OCI-M1 (cell line): ENCODE results near the gene THADA.
"Not testable (repeated sequence)": the region's sequence is repeated elsewhere in the genome, so short reads cannot be mapped to it uniquely, and the experiment has no call there.

Experiments used
- DNase-seq: peaks from one replicate; lab custom pipeline; 2025; lab: John Stamatoyannopoulos, UW

THADA gene

GRCh38 chr2:43605079-43605655 is 9.3 kb upstream of the THADA start:
- peak; percentile 82 for DNase-seq

GRCh38 chr2:43604674-43605073 is 8.8 kb upstream of the THADA start:
- no peak for DNase-seq

GRCh38 chr2:43600596-43600995 is 4.8 kb upstream of the THADA start:
- DNase-seq: not testable (repeated sequence)

GRCh38 chr2:43594875-43595274 is 963 bp downstream of the THADA start:
- no peak for DNase-seq

GRCh38 chr2:43593254-43593653 is 2.6 kb downstream of the THADA start:
- DNase-seq: no peak

GRCh38 chr2:43592443-43592842 is 3.4 kb downstream of the THADA start:
- DNase-seq: no peak

- DNase-seq: no peak
Measured at GRCh38 chr2:43585708-43586107, 10.1 kb downstream of the THADA start.

GRCh38 chr2:43579275-43579981 is 16.4 kb downstream of the THADA start:
- no peak for DNase-seq

GRCh38 chr2:43576981-43577892 is 18.6 kb downstream of the THADA start:
- DNase-seq: peak; percentile 74

- DNase-seq: peak; percentile 63
Measured at GRCh38 chr2:43572244-43572643, 23.6 kb downstream of the THADA start.

GRCh38 chr2:43569921-43570320 is 25.9 kb downstream of the THADA start:
- DNase-seq: no peak

- no peak for DNase-seq
Measured at GRCh38 chr2:43568228-43568627, 27.6 kb downstream of the THADA start.

- no peak for DNase-seq
Measured at GRCh38 chr2:43566461-43566729, 29.4 kb downstream of the THADA start.

GRCh38 chr2:43563679-43564078 is 32.2 kb downstream of the THADA start:
- no peak for DNase-seq

GRCh38 chr2:43560231-43560547 is 35.6 kb downstream of the THADA start:
- DNase-seq: no peak

GRCh38 chr2:43559391-43560230 is 36.2 kb downstream of the THADA start:
- DNase-seq: no peak

GRCh38 chr2:43557196-43557595 is 38.6 kb downstream of the THADA start:
- no peak for DNase-seq

- DNase-seq: no peak
Measured at GRCh38 chr2:43556256-43556655, 39.6 kb downstream of the THADA start.

- no peak for DNase-seq
Measured at GRCh38 chr2:43553341-43553855, 42.4 kb downstream of the THADA start.

- DNase-seq: no peak
Measured at GRCh38 chr2:43551990-43552389, 43.8 kb downstream of the THADA start.

- not testable (repeated sequence) for DNase-seq
Measured at GRCh38 chr2:43548381-43548780, 47.5 kb downstream of the THADA start.

GRCh38 chr2:43542285-43542933 is 53.4 kb downstream of the THADA start:
- DNase-seq: peak; percentile 73
